Right lobe of liver (tissue), 6 donors: ENCODE measurements around the gene ADGRV1. TPM values are rescaled to one million over a fixed set of nuclear protein-coding genes. Genes with fewer than 3 reads are reported as not detected.

Experiments used
- ATAC-seq, 4 donors: fragments of 200-7000 bp; cut with Tn5 transposase; one replicate each; pipeline ENCODE4 v1.9.1; 2020; ENCODE audit warnings: mild to moderate bottlenecking in 4 of 4, moderate library complexity in 4 of 4
- DNase-seq, 3 donors: peaks; one replicate each; pipeline ENCODE4 v3.0.0-alpha.2; 2020
- H3K27ac ChIP-seq, 3 donors: fragments of 200-600 bp; one replicate each; pipeline ENCODE4 v1.8.0; 2022
- H3K27me3 ChIP-seq, 2 donors: fragments of 200-600 bp; one replicate each; pipeline ENCODE4 v1.8.0; 2022
- H3K36me3 ChIP-seq, 4 donors: fragments of 200-600 bp; sonication (generic) in 1 of 4; one replicate each; pipeline versions ENCODE4 v1.5.1 to v1.8.0; 2017 to 2022; ENCODE audit warnings: control low read depth in 1 of 4
- H3K4me1 ChIP-seq, 4 donors: fragments of 200-600 bp; sonication (generic) in 1 of 4; one replicate each; pipeline versions ENCODE4 v1.5.1 to v1.8.0; 2017 to 2022; ENCODE audit warnings: control low read depth in 1 of 4
- H3K4me3 ChIP-seq, 3 donors: fragments of 200-600 bp; one replicate each; pipeline ENCODE4 v1.8.0; 2022
- H3K9me3 ChIP-seq, 4 donors: fragments of 200-600 bp; sonication (generic) in 1 of 4; one replicate each; pipeline versions ENCODE4 v1.5.1 to v1.8.0; 2017 to 2022; ENCODE audit warnings: control low read depth in 1 of 4
- POLR2A ChIP-seq: fragments of 450-650 bp; IDR thresholded peaks from one replicate; pipeline ENCODE4 v1.6.1; 2017; ENCODE audit warnings: antibody characterized with exemption, mild to moderate bottlenecking
- WGBS: methylation state at CpG from one replicate; pipeline ENCODE4 v1.1.6; 2018; ENCODE audit warnings: low coverage, low lambda C conversion rate; ENCODE audit not compliant: insufficient coverage; ENCODE audit errors: missing lambda C conversion rate; 5-methylcytosine and 5-hydroxymethylcytosine counted together
- intact Hi-C, 2 donors: fragments of 100-400 bp; cut with DNase I; formaldehyde crosslinking; loops; one replicate each; pipeline versions ENCODE4 v1.11.2 to v1.14.1; 2022
- total RNA-seq, 6 experiments: library from RNA; depleted of rRNA in 2 of 6; stranded (reverse); fragments of >200 nt in 2 of 6; fragmentation: NEBNext Ultra II Directional in 3 of 6; extraction: Animal tissue kit (Norgen Biotek cat#: 25700) in 3 of 6; gene quantifications; one replicate each; pipeline versions ENCODE4 v1.1.0 to v1.2.4, GENCODE V29; 2016 to 2023
- TF ChIP-seq, protein P1 (sequence below), 4 donors: fragments of 200-600 bp in 3 of 4; fragments of 450-650 bp in 1 of 4; IDR thresholded peaks; one replicate each; pipeline versions ENCODE4 v1.5.1 to v1.8.0; 2016 to 2022; ENCODE audit warnings: antibody characterized with exemption in 4 of 4, mild to moderate bottlenecking in 2 of 4
- donor health status: DM: no; HTN: yes; CAD: no.
- donor health status: DM: no; HTN: no; CAD: no.
- donor health status: DM: no; HTN: no; CAD: no.
- donor health status: DM: no; HTN: yes; CAD: no.
- donor health status: DM: no; HTN: yes; CAD: no.

The ADGRV1 gene
- total RNA-seq, 6 experiments from 2014 or later, result 4.5 to 15.9 (median 7.4) TPM

DNA sequence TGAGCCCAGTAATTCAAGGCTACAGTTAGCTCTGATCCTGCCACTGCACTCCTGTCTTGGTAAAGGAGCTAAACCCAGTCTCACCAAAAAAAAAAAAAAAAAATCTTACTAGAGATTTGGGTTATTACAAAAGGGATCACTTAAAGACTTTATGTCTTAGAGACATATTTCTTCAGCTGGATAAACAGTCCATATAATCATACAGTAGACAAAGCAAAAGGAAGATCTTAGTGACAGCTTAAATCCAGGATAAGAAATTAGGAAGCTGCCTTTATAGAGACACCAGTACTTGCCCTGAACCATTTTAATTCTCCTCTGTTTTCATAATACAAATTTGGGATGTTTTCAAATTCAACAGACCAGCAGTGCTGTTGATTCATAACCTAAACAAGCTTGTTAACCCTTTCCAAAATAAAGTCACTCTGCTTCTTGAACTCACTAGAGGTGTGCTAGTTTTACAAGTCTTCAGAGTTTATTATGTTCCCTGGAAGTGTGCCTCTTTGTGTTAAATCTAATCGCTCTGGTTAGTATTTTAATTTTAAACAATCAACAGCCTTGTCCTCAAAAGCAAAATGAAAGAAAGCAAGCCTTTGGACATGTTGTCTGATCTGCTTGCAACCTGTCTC, 569.0 kb downstream of the ADGRV1 start:
- intact Hi-C loops, result no loop called here
- Histone ChIP-seq H3K36me3 (no peaks in the 10 kb centered on the region), H3K9me3 (no peaks in the 10 kb centered on the region), H3K4me3 (no peak overlapping the region), H3K4me1 (no peaks in the 10 kb centered on the region), H3K27me3 (no peaks in the 10 kb centered on the region), H3K27ac (no peak overlapping the region)
- DNase-seq (no peak), ATAC-seq (no peak)
- TF ChIP-seq, protein P1, sequence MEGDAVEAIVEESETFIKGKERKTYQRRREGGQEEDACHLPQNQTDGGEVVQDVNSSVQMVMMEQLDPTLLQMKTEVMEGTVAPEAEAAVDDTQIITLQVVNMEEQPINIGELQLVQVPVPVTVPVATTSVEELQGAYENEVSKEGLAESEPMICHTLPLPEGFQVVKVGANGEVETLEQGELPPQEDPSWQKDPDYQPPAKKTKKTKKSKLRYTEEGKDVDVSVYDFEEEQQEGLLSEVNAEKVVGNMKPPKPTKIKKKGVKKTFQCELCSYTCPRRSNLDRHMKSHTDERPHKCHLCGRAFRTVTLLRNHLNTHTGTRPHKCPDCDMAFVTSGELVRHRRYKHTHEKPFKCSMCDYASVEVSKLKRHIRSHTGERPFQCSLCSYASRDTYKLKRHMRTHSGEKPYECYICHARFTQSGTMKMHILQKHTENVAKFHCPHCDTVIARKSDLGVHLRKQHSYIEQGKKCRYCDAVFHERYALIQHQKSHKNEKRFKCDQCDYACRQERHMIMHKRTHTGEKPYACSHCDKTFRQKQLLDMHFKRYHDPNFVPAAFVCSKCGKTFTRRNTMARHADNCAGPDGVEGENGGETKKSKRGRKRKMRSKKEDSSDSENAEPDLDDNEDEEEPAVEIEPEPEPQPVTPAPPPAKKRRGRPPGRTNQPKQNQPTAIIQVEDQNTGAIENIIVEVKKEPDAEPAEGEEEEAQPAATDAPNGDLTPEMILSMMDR (IDR thresholded peaks at IDR 0.05), result no peak
- TF ChIP-seq POLR2A, result no peak
- WGBS, result 71% methylated on average over 1 of the region's 1 CpG

DNA sequence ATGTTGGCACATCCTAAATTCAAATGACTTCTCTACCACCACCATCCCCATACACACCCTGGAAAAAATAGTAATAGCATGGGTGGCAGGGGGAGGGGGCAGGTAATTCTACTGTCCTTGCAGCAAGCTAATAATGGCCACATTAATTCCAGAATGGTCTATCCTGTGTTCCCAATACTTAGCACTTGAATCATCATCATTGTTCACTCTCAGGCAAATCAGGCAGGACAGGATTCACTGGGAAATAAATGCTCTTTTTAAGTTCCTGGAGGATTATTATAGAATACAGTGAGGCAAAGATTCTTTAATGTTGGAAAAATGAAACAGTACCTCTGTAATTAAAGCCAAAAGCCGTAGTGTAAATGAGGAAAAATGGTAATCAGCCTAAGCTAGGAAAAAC, 570.0 kb downstream of the ADGRV1 start:
- DNase-seq (no peak), ATAC-seq (no peak)
- Histone ChIP-seq H3K4me1 (no peaks in the 10 kb centered on the region), H3K36me3 (no peaks in the 10 kb centered on the region), H3K9me3 (no peaks in the 10 kb centered on the region), H3K27ac (no peak overlapping the region), H3K4me3 (no peak overlapping the region), H3K27me3 (no peaks in the 10 kb centered on the region)
- intact Hi-C loops, result no loop called here
- WGBS, result 69% methylated on average over 1 of the region's 1 CpG
- TF ChIP-seq POLR2A, result no peak
- TF ChIP-seq, protein P1 (IDR thresholded peaks at IDR 0.05), result no peak

DNA sequence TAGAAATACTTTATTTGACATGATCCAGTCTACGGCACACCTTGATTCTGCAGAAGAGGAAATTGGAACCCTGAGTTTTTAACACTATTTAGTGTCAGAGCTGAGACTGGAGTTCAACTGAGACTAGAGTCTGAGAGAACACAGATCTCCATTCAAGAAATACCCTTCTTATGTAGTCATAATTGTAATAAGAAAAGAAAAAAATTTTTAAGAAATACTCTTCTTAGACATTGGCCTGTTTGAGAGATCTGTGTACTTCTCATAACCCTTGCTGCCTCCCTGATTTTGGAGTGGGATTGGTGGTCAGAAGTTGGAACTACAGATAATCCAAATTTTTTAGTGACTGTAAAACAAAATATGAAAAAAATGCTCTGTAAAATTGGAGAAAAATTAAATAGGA, 571.2 kb downstream of the ADGRV1 start:
- TF ChIP-seq, protein P1 (IDR thresholded peaks at IDR 0.05), result no peak
- TF ChIP-seq POLR2A, result no peak
- no peaks in the 10 kb centered on the region for H3K9me3 ChIP-seq
- no peak for ATAC-seq
- H3K27ac ChIP-seq, result no peak overlapping the region
- H3K4me3 ChIP-seq, result no peak overlapping the region
- intact Hi-C loops, result no loop called here
- no peak for DNase-seq
- no peaks in the 10 kb centered on the region for H3K4me1 ChIP-seq
- H3K36me3 ChIP-seq, result no peaks in the 10 kb centered on the region
- WGBS, result 93% methylated on average over 1 of the region's 1 CpG
- no peaks in the 10 kb centered on the region for H3K27me3 ChIP-seq

DNA sequence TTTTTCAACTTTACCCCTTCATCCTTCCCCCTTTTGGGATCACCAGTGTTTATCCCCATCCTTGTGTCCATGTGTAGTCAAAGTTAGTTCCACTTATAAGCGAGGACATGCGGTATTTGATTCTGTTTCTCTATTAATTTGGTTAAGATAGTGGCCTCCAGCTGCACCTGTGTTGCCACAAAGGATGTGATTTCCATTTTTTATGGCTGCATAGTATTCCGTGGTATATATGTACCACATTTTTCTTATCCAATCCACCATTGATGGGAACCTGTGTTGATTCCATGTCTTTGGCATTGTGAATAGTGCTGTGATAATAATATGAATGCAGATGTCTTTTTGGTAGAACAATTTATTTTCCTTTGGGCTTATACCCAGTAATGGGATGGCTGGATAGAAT, 572.2 kb downstream of the ADGRV1 start:
- no peaks in the 10 kb centered on the region for H3K9me3 ChIP-seq
- no peaks in the 10 kb centered on the region for H3K27me3 ChIP-seq
- ATAC-seq (no peak), DNase-seq (no peak)
- TF ChIP-seq, protein P1 (IDR thresholded peaks at IDR 0.05), result no peak
- H3K36me3 ChIP-seq, result no peaks in the 10 kb centered on the region
- 96% methylated on average over 3 of the region's 3 CpGs for WGBS
- no peaks in the 10 kb centered on the region for H3K4me1 ChIP-seq
- H3K27ac ChIP-seq, result no peak overlapping the region
- intact Hi-C loops, result no loop called here
- no peak overlapping the region for H3K4me3 ChIP-seq

DNA sequence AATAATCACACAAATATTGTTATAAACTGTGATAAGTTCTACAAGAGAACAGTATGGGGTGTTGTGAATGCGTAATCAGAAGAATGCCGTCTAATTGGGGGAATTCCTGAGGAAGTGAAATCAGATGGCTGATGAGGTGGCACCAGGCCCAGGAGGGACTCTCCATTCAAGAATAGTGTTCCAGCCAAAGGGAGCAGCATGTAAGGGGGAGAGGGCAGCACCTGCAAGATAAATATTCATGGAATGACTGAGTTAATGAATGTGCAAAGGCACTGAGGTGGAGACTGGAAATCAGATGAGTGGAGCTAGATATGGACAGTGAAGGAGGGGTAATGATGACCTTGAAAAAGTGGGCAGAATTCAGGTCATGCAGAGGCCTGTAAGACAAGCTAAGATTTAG, 574.0 kb downstream of the ADGRV1 start:
- Histone ChIP-seq H3K27me3 (no peaks in the 10 kb centered on the region), H3K27ac (no peak overlapping the region), H3K9me3 (no peaks in the 10 kb centered on the region), H3K36me3 (no peaks in the 10 kb centered on the region), H3K4me3 (no peak overlapping the region), H3K4me1 (no peaks in the 10 kb centered on the region)
- TF ChIP-seq, protein P1 (IDR thresholded peaks at IDR 0.05), result no peak
- WGBS, result 73% methylated on average over 2 of the region's 2 CpGs
- intact Hi-C loops, result no loop called here
- ATAC-seq, result no peak
- DNase-seq, result no peak
